IPS-20b (cell line): Measurements from ENCODE around the gene VWF.

ENCODE experiments used
- H3K27ac ChIP-seq: one replicate; pipeline ENCODE4 v1.5.1; 2013; ENCODE audit warnings: low read length
- H3K27me3 ChIP-seq: 2 replicates; pipeline ENCODE4 v1.6.1; 2013; ENCODE audit warnings: mild to moderate bottlenecking, low read length, inconsistent platforms; ENCODE audit not compliant: insufficient read depth
- H3K36me3 ChIP-seq: 2 replicates; pipeline ENCODE4 v1.6.1; 2013; ENCODE audit warnings: low read depth, mild to moderate bottlenecking, inconsistent platforms, low read length, moderate library complexity; ENCODE audit not compliant: insufficient read depth
- H3K4me1 ChIP-seq: 2 replicates; pipeline ENCODE4 v1.6.1; 2013; ENCODE audit warnings: mild to moderate bottlenecking, control low read depth, inconsistent platforms, low read length, moderate library complexity; ENCODE audit not compliant: insufficient read depth
- H3K4me3 ChIP-seq: 2 replicates; pipeline ENCODE4 v1.5.1; 2013; ENCODE audit warnings: mild to moderate bottlenecking, low read length, inconsistent platforms
- H3K9ac ChIP-seq: 2 replicates; pipeline ENCODE4 v1.6.1; 2013; ENCODE audit warnings: low read depth, mild to moderate bottlenecking, inconsistent platforms, low read length, moderate library complexity
- H3K9me3 ChIP-seq: 2 replicates; pipeline ENCODE4 v1.6.1; 2013; ENCODE audit warnings: mild to moderate bottlenecking, low read depth, low read length, inconsistent platforms; ENCODE audit not compliant: insufficient read depth

The VWF gene

DNA sequence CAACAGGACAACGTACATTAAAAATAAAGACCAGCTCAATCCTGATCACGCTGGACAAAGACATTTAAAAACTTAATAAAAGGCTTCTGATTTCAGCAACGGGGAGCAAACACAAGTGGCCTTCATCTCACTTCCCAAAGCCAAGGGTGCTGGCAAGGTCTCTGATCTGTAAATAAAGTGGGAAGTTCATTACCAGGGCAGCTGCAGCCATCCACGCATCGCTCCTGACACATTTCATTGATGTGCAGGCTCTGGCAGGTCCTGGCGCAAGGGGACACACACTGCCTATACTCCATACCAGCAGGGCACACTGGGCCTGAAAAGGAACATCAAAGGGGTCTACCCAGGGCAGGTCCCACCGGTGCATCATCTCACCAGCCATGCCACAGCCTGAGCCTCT, 51.0 kb downstream of the VWF start:
- no peak overlapping the region for H3K9ac ChIP-seq
- H3K36me3 ChIP-seq, result no peaks in the 10 kb centered on the region
- H3K27ac ChIP-seq, result no peak overlapping the region
- H3K4me1 ChIP-seq, result peaks cover 3% of the 10 kb centered on the region; the same call in 1 of the 2 replicates
- no peak overlapping the region for H3K4me3 ChIP-seq
- no peaks in the 10 kb centered on the region for H3K9me3 ChIP-seq
- H3K27me3 ChIP-seq, result peaks cover 8% of the 10 kb centered on the region; the same call in 1 of the 2 replicates

DNA sequence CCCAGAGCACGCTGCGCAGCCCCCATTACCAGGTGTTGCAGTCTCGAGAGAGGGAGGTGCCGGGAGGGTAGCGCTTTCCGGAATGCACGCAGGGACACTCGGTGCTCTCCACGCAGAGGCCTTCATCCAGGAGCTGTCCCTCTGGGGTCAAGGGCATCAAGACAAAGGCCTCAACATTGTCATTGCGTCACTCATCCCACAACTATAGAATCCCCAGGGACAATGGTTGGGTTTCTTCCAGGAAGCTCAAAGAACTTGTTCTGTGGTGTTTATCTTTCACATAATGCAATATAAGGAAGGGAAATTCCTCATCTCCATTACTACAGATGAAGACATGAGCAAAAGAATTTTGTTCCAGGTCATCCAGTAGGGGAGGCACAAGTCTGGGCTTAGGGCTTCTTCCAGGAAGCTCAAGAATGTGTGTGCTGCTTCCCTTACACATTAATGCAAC, 52.1 kb downstream of the VWF start:
- peaks cover 8% of the 10 kb centered on the region; the same call in 1 of the 2 replicates for H3K27me3 ChIP-seq
- peaks cover 3% of the 10 kb centered on the region; the same call in 1 of the 2 replicates for H3K4me1 ChIP-seq
- no peaks in the 10 kb centered on the region for H3K9me3 ChIP-seq
- no peak overlapping the region for H3K27ac ChIP-seq
- H3K9ac ChIP-seq, result no peak overlapping the region
- no peak overlapping the region for H3K4me3 ChIP-seq
- H3K36me3 ChIP-seq, result no peaks in the 10 kb centered on the region

DNA sequence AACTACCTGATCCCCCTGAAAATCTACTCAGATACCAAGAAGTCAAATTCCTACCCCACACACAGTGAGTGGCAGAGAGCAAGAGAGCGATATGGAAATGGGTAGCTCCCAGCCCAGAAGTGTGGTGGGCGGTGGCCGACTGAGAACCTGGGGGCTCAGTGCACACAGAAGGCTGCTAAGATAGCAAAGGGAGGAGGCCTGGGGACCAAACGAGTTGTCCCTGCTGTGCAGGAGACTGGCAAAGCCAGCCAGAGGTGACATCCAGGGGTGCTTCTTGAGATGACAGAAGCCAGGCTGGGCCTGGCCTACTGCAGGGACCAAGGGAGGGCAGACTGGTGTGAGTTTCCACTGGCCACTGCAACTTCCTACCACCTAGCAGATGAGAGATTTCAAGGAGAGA, 52.9 kb downstream of the VWF start:
- H3K36me3 ChIP-seq, result no peaks in the 10 kb centered on the region
- peaks cover 3% of the 10 kb centered on the region; the same call in 1 of the 2 replicates for H3K4me1 ChIP-seq
- no peak overlapping the region for H3K4me3 ChIP-seq
- no peak overlapping the region for H3K9ac ChIP-seq
- no peak overlapping the region for H3K27ac ChIP-seq
- H3K27me3 ChIP-seq, result peaks cover 8% of the 10 kb centered on the region; the same call in 1 of the 2 replicates
- H3K9me3 ChIP-seq, result no peaks in the 10 kb centered on the region

DNA sequence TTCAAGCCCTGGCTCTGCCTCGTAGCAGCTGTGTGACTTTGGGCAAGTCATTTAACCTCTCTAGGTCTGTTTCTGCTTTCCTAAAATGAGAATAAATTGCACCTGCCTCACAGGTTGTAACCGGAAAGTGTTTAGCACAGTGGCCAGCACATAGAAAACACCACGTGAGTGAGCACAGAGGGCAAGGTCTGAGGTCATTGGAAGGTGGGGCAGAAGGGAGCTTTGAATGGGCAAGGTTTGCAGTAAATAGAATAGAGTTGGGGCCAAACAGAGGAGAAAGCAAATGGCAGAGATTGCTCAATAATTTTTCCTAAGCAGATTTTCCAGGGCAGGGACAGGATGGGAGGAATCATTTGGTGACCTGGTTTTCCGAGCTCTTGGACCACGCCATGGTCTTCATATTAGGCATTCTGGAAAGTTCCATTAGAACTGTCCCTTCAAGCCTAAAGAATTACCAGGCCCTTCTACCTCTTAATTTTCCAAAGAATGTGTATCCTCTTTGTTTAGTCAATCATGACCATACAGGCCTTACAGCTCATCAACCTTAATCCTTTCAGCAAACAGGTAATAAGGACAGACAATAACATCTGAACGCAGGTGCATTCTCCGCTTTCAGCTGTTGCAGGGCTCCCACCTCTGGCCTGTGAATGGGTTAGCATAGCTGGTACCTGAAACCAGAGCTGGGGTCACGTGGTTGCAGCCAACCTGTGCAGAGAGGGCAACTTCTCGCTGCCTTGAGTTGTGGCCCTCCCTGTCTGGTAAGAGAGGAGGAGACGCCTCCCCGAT, 53.8 kb downstream of the VWF start:
- H3K27me3 ChIP-seq, result peaks cover 8% of the 10 kb centered on the region; the same call in 1 of the 2 replicates
- no peak overlapping the region for H3K27ac ChIP-seq
- H3K36me3 ChIP-seq, result no peaks in the 10 kb centered on the region
- no peak overlapping the region for H3K4me3 ChIP-seq
- H3K9ac ChIP-seq, result no peak overlapping the region
- H3K9me3 ChIP-seq, result no peaks in the 10 kb centered on the region
- peaks cover 3% of the 10 kb centered on the region; the same call in 1 of the 2 replicates for H3K4me1 ChIP-seq

DNA sequence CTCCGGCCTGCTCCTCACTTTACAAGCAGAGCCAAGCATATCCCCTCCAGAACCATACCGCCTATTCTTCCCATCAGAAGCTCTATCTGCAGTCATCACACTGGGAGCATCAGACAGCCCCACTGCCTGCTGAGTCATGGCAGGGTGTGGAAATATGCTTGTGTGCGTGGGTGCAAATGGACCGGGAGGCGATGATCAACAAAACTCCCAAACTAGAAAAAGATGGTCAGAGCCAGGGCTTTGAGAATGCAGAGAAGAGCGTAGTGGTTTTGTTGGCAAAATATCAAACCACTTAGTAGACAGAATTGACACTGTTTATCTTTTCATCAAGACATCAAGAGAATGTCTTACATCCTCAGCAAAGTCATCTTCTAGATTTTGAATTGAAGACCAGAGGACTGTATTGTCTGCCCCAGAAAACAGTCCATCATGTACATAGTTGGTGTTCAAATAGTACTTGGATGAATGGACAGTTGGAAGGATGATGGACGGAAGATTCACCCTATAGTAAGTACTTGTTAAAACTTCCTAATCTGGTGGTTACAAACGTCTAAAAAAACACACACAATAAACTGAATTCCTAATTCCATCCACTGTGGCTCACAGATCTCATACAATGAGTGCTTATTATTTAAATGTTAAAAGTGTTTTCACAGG, 54.9 kb downstream of the VWF start:
- H3K36me3 ChIP-seq, result no peaks in the 10 kb centered on the region
- no peak overlapping the region for H3K9ac ChIP-seq
- peaks cover under 1% of the 10 kb centered on the region; the same call in 1 of the 2 replicates for H3K4me1 ChIP-seq
- H3K27ac ChIP-seq, result no peak overlapping the region
- no peak overlapping the region for H3K4me3 ChIP-seq
- peaks cover 6% of the 10 kb centered on the region; the same call in 1 of the 2 replicates for H3K27me3 ChIP-seq
- H3K9me3 ChIP-seq, result no peaks in the 10 kb centered on the region

DNA sequence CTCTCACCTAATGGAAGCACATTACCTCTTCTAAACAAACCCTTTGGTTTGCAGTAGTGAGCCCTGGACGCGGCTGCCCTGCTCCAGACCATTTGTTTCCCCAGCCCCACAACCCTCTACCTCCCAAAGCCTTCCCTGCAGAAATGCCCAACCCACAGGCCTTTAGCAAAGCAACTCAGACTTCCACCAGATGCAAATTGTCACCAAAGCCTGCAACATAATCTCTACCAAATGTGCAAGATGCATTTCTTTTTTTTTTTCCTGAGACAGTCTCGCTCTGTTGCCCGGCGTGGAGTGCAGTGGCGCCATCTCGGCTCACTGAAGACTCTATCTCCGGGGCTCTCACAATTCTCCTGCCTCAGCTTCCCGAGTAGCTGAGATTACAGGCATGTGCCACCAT, 56.2 kb downstream of the VWF start:
- no peak overlapping the region for H3K27ac ChIP-seq
- no peaks in the 10 kb centered on the region for H3K36me3 ChIP-seq

DNA sequence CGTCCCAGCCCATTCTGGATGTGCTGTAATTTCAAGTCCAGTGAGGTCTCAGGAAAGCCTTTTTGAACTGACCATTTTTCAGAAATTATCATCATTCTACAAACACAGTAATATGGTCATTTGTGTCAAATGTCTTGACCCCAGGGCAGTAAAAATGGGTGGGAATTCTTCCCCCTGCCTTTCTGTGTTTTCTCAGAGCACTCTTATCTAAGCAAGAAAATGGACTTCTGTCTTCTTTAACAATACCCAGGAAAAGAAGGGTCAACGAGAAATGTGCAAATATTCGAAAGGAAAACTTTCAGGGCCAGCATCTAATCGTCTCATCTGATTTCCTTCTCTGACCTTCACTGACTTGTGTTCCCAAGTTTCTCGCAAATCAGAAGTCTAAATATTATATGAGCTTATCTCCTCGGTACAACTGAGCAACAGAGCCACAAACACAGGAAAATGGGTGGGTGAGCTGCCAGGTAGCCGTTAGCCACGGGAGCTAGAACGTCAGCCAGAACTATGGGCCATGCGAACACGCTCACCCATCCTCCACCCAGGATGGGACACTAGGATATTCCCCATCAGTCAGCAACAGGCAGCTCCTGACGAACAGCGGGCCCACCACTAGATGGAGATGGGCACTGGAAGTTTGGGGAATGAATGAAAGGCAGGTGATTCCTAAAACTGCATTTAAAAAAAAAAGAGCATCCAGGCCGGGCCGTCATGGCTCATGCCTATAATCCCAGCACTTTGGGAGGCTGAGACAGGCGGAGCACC, 57.1 kb downstream of the VWF start:
- no peaks in the 10 kb centered on the region for H3K9me3 ChIP-seq
- no peak overlapping the region for H3K9ac ChIP-seq
- H3K4me1 ChIP-seq, result no peaks in the 10 kb centered on the region; the same call in 1 of the 2 replicates
- H3K27ac ChIP-seq, result no peak overlapping the region
- H3K36me3 ChIP-seq, result no peaks in the 10 kb centered on the region
- H3K4me3 ChIP-seq, result no peak overlapping the region
- no peaks in the 10 kb centered on the region for H3K27me3 ChIP-seq

More for the DNA sequence above, 56.2 kb downstream of the VWF start:
- no peak overlapping the region for H3K4me3 ChIP-seq
- H3K27me3 ChIP-seq, result no peaks in the 10 kb centered on the region
- H3K4me1 ChIP-seq, result no peaks in the 10 kb centered on the region; the same call in 1 of the 2 replicates
- H3K9me3 ChIP-seq, result no peaks in the 10 kb centered on the region
- H3K9ac ChIP-seq, result no peak overlapping the region

DNA sequence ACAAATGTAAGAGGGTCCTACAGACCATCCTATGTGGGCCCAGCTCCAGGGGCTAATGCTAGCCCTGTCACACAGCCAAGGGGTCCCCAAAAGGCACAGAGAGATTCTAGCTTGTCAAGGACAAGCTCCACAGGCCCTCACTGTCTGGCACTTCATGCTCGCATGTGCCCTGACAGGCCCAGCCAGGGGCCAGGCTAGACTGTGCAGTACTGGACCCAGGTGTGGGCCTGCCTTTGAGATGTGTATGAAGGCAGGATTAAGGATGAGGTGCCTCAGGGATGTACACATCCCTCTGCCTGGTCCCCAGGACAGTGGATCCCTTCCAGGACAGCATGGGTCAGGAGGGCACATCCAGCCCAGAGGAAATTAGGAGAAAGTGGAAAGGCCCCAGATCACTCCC, 57.8 kb downstream of the VWF start:
- H3K27ac ChIP-seq, result no peak overlapping the region
- no peak overlapping the region for H3K4me3 ChIP-seq
- H3K27me3 ChIP-seq, result no peaks in the 10 kb centered on the region
- no peaks in the 10 kb centered on the region; the same call in 1 of the 2 replicates for H3K4me1 ChIP-seq
- no peaks in the 10 kb centered on the region for H3K9me3 ChIP-seq
- no peaks in the 10 kb centered on the region for H3K36me3 ChIP-seq
- no peak overlapping the region for H3K9ac ChIP-seq

DNA sequence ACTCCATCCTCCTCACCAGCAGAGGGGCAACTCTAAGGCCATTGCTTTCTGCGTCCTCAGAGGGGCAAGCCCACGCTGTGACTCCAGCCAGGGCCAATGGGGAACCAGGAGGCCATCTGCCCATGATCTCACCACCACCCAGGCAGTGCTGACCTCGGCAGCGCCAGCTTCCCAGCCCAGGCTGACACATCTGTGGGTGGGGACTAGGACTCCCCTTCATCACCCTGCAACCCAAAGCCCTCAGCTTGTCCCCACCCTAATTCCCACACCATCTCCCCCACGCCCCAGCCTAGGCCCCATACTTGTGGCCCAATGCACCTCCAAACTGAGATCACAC, 58.6 kb downstream of the VWF start:
- H3K4me1 ChIP-seq, result no peaks in the 10 kb centered on the region; the same call in 1 of the 2 replicates
- no peaks in the 10 kb centered on the region for H3K27me3 ChIP-seq
- no peak overlapping the region for H3K27ac ChIP-seq
- H3K9me3 ChIP-seq, result no peaks in the 10 kb centered on the region
- H3K4me3 ChIP-seq, result no peak overlapping the region
- H3K36me3 ChIP-seq, result no peaks in the 10 kb centered on the region
- H3K9ac ChIP-seq, result no peak overlapping the region

DNA sequence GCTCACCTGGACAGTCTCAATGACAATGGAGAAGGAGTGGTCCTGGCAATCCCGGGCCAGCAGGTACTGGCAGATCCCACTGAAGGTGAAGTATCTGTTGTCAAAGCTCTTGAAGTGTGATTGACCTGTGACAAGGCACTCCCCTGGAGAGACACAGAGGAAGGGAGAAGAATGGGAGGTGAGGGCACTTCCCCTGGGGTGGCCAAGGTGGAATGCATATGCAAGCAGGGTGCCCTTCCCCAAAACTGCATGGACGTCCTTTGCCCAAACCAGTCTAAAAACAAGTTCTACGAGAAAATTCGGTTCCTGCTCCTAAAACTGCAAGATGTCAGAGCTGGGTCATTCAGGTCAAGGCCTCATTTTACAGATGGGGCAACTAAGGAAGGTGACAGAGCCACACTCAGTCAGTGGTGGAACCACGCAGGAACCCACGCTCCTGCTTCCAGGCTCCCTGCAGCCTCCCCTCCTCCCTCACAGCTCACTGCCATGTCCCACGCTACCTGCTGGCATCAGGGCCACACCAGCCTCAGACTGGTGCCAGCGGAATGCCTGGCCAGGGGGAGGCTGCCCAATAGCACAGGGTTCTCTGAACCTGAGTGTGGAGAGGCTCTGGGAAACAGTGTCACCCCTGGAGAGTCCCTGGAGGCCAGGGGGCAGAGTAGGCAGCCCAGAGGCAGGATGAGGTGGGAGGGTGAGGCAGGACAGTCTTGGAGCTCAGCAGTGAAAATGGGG, 59.2 kb downstream of the VWF start:
- no peaks in the 10 kb centered on the region for H3K36me3 ChIP-seq
- H3K9me3 ChIP-seq, result no peaks in the 10 kb centered on the region
- no peak overlapping the region for H3K27ac ChIP-seq
- no peak overlapping the region for H3K4me3 ChIP-seq
- no peaks in the 10 kb centered on the region for H3K4me1 ChIP-seq
- no peak overlapping the region for H3K9ac ChIP-seq
- H3K27me3 ChIP-seq, result no peaks in the 10 kb centered on the region
